ENCODE measurements around the gene FBXO24.

- TF ChIP-seq MXI1 (IDR thresholded peaks at IDR 0.05; ENCODE audit: low read depth, low read length) (no peak), REST (IDR thresholded peaks at IDR 0.05; ENCODE audit: low read depth, low read length) (no peak), POLR2AphosphoS5 (IDR thresholded peaks at IDR 0.05; ENCODE audit: low read depth, low read length) (no peak), EP300 (IDR thresholded peaks at IDR 0.05; ENCODE audit: borderline replicate concordance in 1 of 2, low read depth in 1 of 2, low read length in 1 of 2) (no peak), TEAD4 (IDR thresholded peaks at IDR 0.05; ENCODE audit: borderline replicate concordance, insufficient read depth) (no peak), MAX (IDR thresholded peaks at IDR 0.05; ENCODE audit: low read depth) (no peak), ELF1 (IDR thresholded peaks at IDR 0.05) (no peak), CHD2 (IDR thresholded peaks at IDR 0.05; ENCODE audit: low read length, partially characterized antibody) (no peak), NFIC (IDR thresholded peaks at IDR 0.05; ENCODE audit: borderline replicate concordance) (no peak), JUND (IDR thresholded peaks at IDR 0.05) (no peak)
- TF ChIP-seq, protein P1, sequence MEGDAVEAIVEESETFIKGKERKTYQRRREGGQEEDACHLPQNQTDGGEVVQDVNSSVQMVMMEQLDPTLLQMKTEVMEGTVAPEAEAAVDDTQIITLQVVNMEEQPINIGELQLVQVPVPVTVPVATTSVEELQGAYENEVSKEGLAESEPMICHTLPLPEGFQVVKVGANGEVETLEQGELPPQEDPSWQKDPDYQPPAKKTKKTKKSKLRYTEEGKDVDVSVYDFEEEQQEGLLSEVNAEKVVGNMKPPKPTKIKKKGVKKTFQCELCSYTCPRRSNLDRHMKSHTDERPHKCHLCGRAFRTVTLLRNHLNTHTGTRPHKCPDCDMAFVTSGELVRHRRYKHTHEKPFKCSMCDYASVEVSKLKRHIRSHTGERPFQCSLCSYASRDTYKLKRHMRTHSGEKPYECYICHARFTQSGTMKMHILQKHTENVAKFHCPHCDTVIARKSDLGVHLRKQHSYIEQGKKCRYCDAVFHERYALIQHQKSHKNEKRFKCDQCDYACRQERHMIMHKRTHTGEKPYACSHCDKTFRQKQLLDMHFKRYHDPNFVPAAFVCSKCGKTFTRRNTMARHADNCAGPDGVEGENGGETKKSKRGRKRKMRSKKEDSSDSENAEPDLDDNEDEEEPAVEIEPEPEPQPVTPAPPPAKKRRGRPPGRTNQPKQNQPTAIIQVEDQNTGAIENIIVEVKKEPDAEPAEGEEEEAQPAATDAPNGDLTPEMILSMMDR (IDR thresholded peaks at IDR 0.05), result no peak
- TF ChIP-seq, protein P2, sequence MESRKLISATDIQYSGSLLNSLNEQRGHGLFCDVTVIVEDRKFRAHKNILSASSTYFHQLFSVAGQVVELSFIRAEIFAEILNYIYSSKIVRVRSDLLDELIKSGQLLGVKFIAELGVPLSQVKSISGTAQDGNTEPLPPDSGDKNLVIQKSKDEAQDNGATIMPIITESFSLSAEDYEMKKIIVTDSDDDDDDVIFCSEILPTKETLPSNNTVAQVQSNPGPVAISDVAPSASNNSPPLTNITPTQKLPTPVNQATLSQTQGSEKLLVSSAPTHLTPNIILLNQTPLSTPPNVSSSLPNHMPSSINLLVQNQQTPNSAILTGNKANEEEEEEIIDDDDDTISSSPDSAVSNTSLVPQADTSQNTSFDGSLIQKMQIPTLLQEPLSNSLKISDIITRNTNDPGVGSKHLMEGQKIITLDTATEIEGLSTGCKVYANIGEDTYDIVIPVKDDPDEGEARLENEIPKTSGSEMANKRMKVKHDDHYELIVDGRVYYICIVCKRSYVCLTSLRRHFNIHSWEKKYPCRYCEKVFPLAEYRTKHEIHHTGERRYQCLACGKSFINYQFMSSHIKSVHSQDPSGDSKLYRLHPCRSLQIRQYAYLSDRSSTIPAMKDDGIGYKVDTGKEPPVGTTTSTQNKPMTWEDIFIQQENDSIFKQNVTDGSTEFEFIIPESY (IDR thresholded peaks at IDR 0.05; ENCODE audit: borderline replicate concordance, low read depth), result no peak
Observed at GRCh38 chr7:100563100-100563564, 23.0 kb upstream of the FBXO24 start.
